GM12864 (cell line): Measurements from ENCODE around the gene BMERB1.
"Not testable (repeated sequence)": the region's sequence is repeated elsewhere in the genome, so short reads cannot be mapped to it uniquely, and the experiment has no call there.

Experiments used
- DNase-seq: peaks from one replicate; pipeline ENCODE4 v3.0.0-alpha.2; 2011; ENCODE audit warnings: low read depth
- H3K4me3 ChIP-seq: 2 replicates; pipeline ENCODE4 v1.5.1; 2011; ENCODE audit warnings: mild to moderate bottlenecking, low read depth, low read length, control low read depth
- CTCF ChIP-seq: IDR thresholded peaks from 2 replicates; pipeline ENCODE4 v1.5.1; 2011; ENCODE audit warnings: low read depth, mild to moderate bottlenecking, moderate library complexity, low read length, control low read depth, inconsistent platforms; ENCODE audit errors: missing control alignments

Gene BMERB1

GRCh38 chr16:15566095-15566494 lies 131.7 kb downstream of the BMERB1 start:
- no peak for TF ChIP-seq CTCF
- DNase-seq = no peak
- no peak overlapping the region for H3K4me3 ChIP-seq

- no peak for TF ChIP-seq CTCF
- no peak for DNase-seq
- H3K4me3 ChIP-seq = no peak overlapping the region
Observed at GRCh38 chr16:15567823-15568222, 133.4 kb downstream of the BMERB1 start.

- not testable (repeated sequence) for DNase-seq
Observed at GRCh38 chr16:15570666-15571065, 136.3 kb downstream of the BMERB1 start.

GRCh38 chr16:15571557-15571956 lies 137.2 kb downstream of the BMERB1 start:
- no peak for DNase-seq
- H3K4me3 ChIP-seq = no peak overlapping the region
- TF ChIP-seq CTCF = no peak

More at GRCh38 chr16:15570666-15571065, 136.3 kb downstream of the BMERB1 start:
- not testable (repeated sequence) for H3K4me3 ChIP-seq

GRCh38 chr16:15572329-15573001 lies 138.1 kb downstream of the BMERB1 start:
- no peak for DNase-seq
- H3K4me3 ChIP-seq = no peak overlapping the region
- TF ChIP-seq CTCF = no peak

GRCh38 chr16:15573274-15573895 lies 139.0 kb downstream of the BMERB1 start:
- H3K4me3 ChIP-seq = no peak overlapping the region

GRCh38 chr16:15573896-15574613 lies 139.7 kb downstream of the BMERB1 start:
- not testable (repeated sequence) for DNase-seq, H3K4me3 ChIP-seq

More at GRCh38 chr16:15573274-15573895, 139.0 kb downstream of the BMERB1 start:
- DNase-seq = no peak
- TF ChIP-seq CTCF = no peak

GRCh38 chr16:15574614-15574948 lies 140.2 kb downstream of the BMERB1 start:
- no peak overlapping the region for H3K4me3 ChIP-seq
- DNase-seq = no peak
- no peak for TF ChIP-seq CTCF
